H1 (cell line): Measurements from ENCODE around the gene UCKL1. TPM values are rescaled to one million over a fixed set of nuclear protein-coding genes. Genes with fewer than 3 reads are reported as not detected.

Source experiments
- CTCF ChIA-PET: fragments of 300-600 bp; sonication (Branson Sonifier 250); formaldehyde crosslinking; loops from one replicate; lab custom pipeline; 2021; ENCODE audit not compliant: partially characterized antibody; lab: Charles Lee
- POLR2A ChIA-PET: fragments of 300-600 bp; sonication (Branson Sonifier 250); formaldehyde crosslinking; loops from one replicate; lab custom pipeline; 2021; ENCODE audit warnings: inconsistent platforms; ENCODE audit not compliant: partially characterized antibody; lab: Charles Lee
- DNase-seq, 2 experiments: peaks; one replicate each; pipeline versions ENCODE4 v3.0.0 to v3.0.0-alpha.2; 2010 to 2022; ENCODE audit warnings: low spot score in 2 of 2, low read depth in 1 of 2, mixed read lengths in 1 of 2
- FAIRE-seq: peaks from 2 replicates; lab custom pipeline; 2011; peaks lifted over from hg19 to GRCh38; lab: Jason Lieb, UNC
- H2AFZ ChIP-seq: 2 replicates; pipeline ENCODE4 v1.8.1; 2012; ENCODE audit warnings: low read length, inconsistent platforms
- H2AK5ac ChIP-seq: 2 replicates; pipeline ENCODE4 v1.6.1; 2013; ENCODE audit warnings: low read depth, low read length
- H2BK120ac ChIP-seq: replicated peaks from 2 replicates; pipeline ENCODE3; 2013; ENCODE audit warnings: low read depth, low read length, inconsistent platforms
- H2BK12ac ChIP-seq: 2 replicates; pipeline ENCODE4 v1.6.1; 2013; ENCODE audit warnings: low read depth, low read length
- H2BK15ac ChIP-seq: 2 replicates; pipeline ENCODE4 v1.6.1; 2013; ENCODE audit warnings: low read length
- H2BK20ac ChIP-seq: 2 replicates; pipeline ENCODE4 v1.6.1; 2013; ENCODE audit warnings: low read length
- H2BK5ac ChIP-seq: 2 replicates; pipeline ENCODE4 v1.6.1; 2013; ENCODE audit warnings: low read depth, low read length
- H3K14ac ChIP-seq: 2 replicates; pipeline ENCODE4 v1.6.1; 2013; ENCODE audit warnings: inconsistent platforms; ENCODE audit not compliant: insufficient read length
- H3K18ac ChIP-seq: 2 replicates; pipeline ENCODE4 v1.6.1; 2013; ENCODE audit warnings: low read length; ENCODE audit errors: extremely low read depth
- H3K23ac ChIP-seq: 2 replicates; pipeline ENCODE4 v1.6.1; 2013; ENCODE audit warnings: inconsistent platforms; ENCODE audit not compliant: insufficient read length
- H3K23me2 ChIP-seq: 2 replicates; pipeline ENCODE4 v1.6.1; 2013; ENCODE audit warnings: low read depth, low read length
- H3K27ac ChIP-seq: 2 replicates; pipeline ENCODE4 v1.6.1; 2011; ENCODE audit warnings: low read depth, low read length, inconsistent platforms
- H3K27me3 ChIP-seq, 4 experiments: replicated peaks in 1 of 4; 1 replicate in 1 of 4; 2 replicates in 3 of 4; pipeline versions ENCODE4 v1.6.1 to v1.8.1; 2011 to 2013; ENCODE audit warnings: low read length in 3 of 4, mild to moderate bottlenecking in 3 of 4, inconsistent platforms in 2 of 4, mixed read lengths in 2 of 4, moderate library complexity in 1 of 4; ENCODE audit not compliant: control insufficient read depth in 3 of 4, insufficient read depth in 3 of 4; ENCODE audit errors: extremely low read depth in 1 of 4
- H3K36me3 ChIP-seq, 4 experiments: 2 replicates each; pipeline versions ENCODE4 v1.6.1 to v1.8.1; 2011 to 2013; ENCODE audit warnings: mild to moderate bottlenecking in 4 of 4, low read length in 3 of 4, moderate library complexity in 2 of 4, control low read depth in 1 of 4, inconsistent platforms in 1 of 4; ENCODE audit not compliant: insufficient read depth in 4 of 4, control insufficient read depth in 2 of 4
- H3K4ac ChIP-seq: replicated peaks from 2 replicates; pipeline ENCODE3; 2013; ENCODE audit warnings: low read length, low read depth, mixed read lengths, inconsistent platforms; ENCODE audit not compliant: insufficient read length
- H3K4me1 ChIP-seq, 4 experiments: replicated peaks in 1 of 4; 1 replicate in 1 of 4; 2 replicates in 3 of 4; pipeline versions ENCODE4 v1.6.1 to v1.8.1; 2011 to 2013; ENCODE audit warnings: low read length in 3 of 4, inconsistent platforms in 2 of 4, mixed read lengths in 1 of 4; ENCODE audit not compliant: insufficient read depth in 4 of 4, control insufficient read depth in 3 of 4
- H3K4me2 ChIP-seq, 2 experiments: 2 replicates each; pipeline versions ENCODE4 v1.6.1 to v1.8.1; 2011 to 2013; ENCODE audit warnings: low read depth in 2 of 2, low read length in 2 of 2, control low read depth in 1 of 2, inconsistent platforms in 1 of 2, mild to moderate bottlenecking in 1 of 2; ENCODE audit not compliant: insufficient read depth in 1 of 2
- H3K4me3 ChIP-seq, 4 experiments: fragments of 200-600, 300-600 bp in 1 of 4; sonication (generic), shearing (Covaris generic), sonication (Bioruptor Twin) in 1 of 4; 2 replicates each; pipeline versions ENCODE4 v1.5.1 to v1.8.1; 2011 to 2016; ENCODE audit warnings: low read length in 4 of 4, low read depth in 3 of 4, control low read depth in 2 of 4, inconsistent platforms in 2 of 4, mild to moderate bottlenecking in 2 of 4, mixed read lengths in 1 of 4, moderate library complexity in 1 of 4; ENCODE audit not compliant: insufficient read depth in 2 of 4; ENCODE audit errors: extremely low read depth in 1 of 4
- H3K56ac ChIP-seq: replicated peaks from 2 replicates; pipeline ENCODE3; 2013; ENCODE audit warnings: low read depth, mild to moderate bottlenecking, mixed read lengths, low read length, inconsistent platforms; ENCODE audit not compliant: insufficient read length
- H3K79me1 ChIP-seq: 2 replicates; pipeline ENCODE4 v1.6.1; 2013; ENCODE audit warnings: low read depth, low read length, control low read depth
- H3K79me2 ChIP-seq, 2 experiments: 2 replicates each; pipeline versions ENCODE4 v1.6.1 to v1.8.1; 2012 to 2013; ENCODE audit warnings: low read length in 2 of 2, mild to moderate bottlenecking in 2 of 2, inconsistent platforms in 1 of 2; ENCODE audit not compliant: insufficient read depth in 2 of 2, control insufficient read depth in 1 of 2
- H3K9ac ChIP-seq, 4 experiments: replicated peaks in 1 of 4; 1 replicate in 1 of 4; 2 replicates in 3 of 4; pipeline versions ENCODE4 v1.6.1 to v1.8.1; 2011 to 2013; ENCODE audit warnings: low read depth in 3 of 4, low read length in 3 of 4, control low read depth in 2 of 4, mild to moderate bottlenecking in 2 of 4, moderate library complexity in 2 of 4, inconsistent platforms in 1 of 4; ENCODE audit errors: extremely low read depth in 1 of 4
- H3K9me3 ChIP-seq, 2 experiments: 2 replicates each; pipeline versions ENCODE4 v1.6.1 to v1.8.1; 2012 to 2013; ENCODE audit warnings: mild to moderate bottlenecking in 2 of 2, moderate library complexity in 2 of 2, control low read depth in 1 of 2, inconsistent platforms in 1 of 2, low read depth in 1 of 2, low read length in 1 of 2, mixed read lengths in 1 of 2; ENCODE audit not compliant: insufficient read depth in 2 of 2
- H4K20me1 ChIP-seq, 2 experiments: replicated peaks in 1 of 2; 2 replicates each; pipeline versions ENCODE3 to v1.8.1; 2011 to 2013; ENCODE audit warnings: inconsistent platforms in 2 of 2, low read length in 2 of 2, mild to moderate bottlenecking in 1 of 2; ENCODE audit not compliant: insufficient read depth in 2 of 2, control insufficient read depth in 1 of 2
- H4K5ac ChIP-seq: 2 replicates; pipeline ENCODE4 v1.6.1; 2013; ENCODE audit warnings: low read length, low read depth, mixed read lengths, inconsistent platforms; ENCODE audit not compliant: insufficient read length
- H4K8ac ChIP-seq: 2 replicates; pipeline ENCODE4 v1.8.0; 2013; ENCODE audit warnings: mild to moderate bottlenecking, moderate library complexity, low read length, inconsistent platforms; ENCODE audit not compliant: insufficient read depth; ENCODE audit errors: extremely low read depth
- H4K91ac ChIP-seq: replicated peaks from 2 replicates; pipeline ENCODE3; 2013; ENCODE audit warnings: low read length, mixed read lengths, inconsistent platforms; ENCODE audit not compliant: insufficient read length
- ASH2L ChIP-seq: fragments of 200-600, 300-600 bp; sonication (generic); IDR thresholded peaks from one replicate; pipeline ENCODE4 v1.7.1; 2017; ENCODE audit warnings: low read length
- BCL11A ChIP-seq, 2 experiments: IDR thresholded peaks; one replicate each; pipeline ENCODE4 v1.6.1; 2011; ENCODE audit warnings: low read depth in 2 of 2, low read length in 2 of 2, mild to moderate bottlenecking in 2 of 2
- BRCA1 ChIP-seq: IDR thresholded peaks from 2 replicates; pipeline ENCODE4 v1.6.1; 2012; ENCODE audit warnings: low read depth, low read length, improper control_type of control experiment
- CTCF ChIP-seq, 3 experiments: IDR thresholded peaks; 1 replicate in 2 of 3; 2 replicates in 1 of 3; pipeline versions ENCODE4 v1.5.1 to v1.6.1; 2011; ENCODE audit warnings: low read length in 3 of 3, mild to moderate bottlenecking in 3 of 3, inconsistent platforms in 2 of 3, low read depth in 1 of 3, moderate library complexity in 1 of 3; ENCODE audit not compliant: insufficient read depth in 1 of 3; ENCODE audit errors: control extremely low read depth in 1 of 3
- EZH2 ChIP-seq: fragments of 200-600 bp; sonication (generic); IDR thresholded peaks from 2 replicates; pipeline ENCODE4 v1.7.1; 2012; ENCODE audit warnings: low read depth, mild to moderate bottlenecking, moderate library complexity, low read length, inconsistent platforms; ENCODE audit not compliant: severe bottlenecking
- KDM4A ChIP-seq: IDR thresholded peaks from one replicate; pipeline ENCODE4 v1.7.1; 2012; ENCODE audit warnings: low read depth, mild to moderate bottlenecking, moderate library complexity, low read length, inconsistent platforms; ENCODE audit not compliant: severe bottlenecking
- POLR2A ChIP-seq, 2 experiments: IDR thresholded peaks; 1 replicate in 1 of 2; 2 replicates in 1 of 2; pipeline ENCODE4 v1.6.1; 2011; ENCODE audit warnings: low read depth in 2 of 2, low read length in 2 of 2, mild to moderate bottlenecking in 2 of 2; ENCODE audit errors: control extremely low read depth in 1 of 2
- RAD21 ChIP-seq, 2 experiments: IDR thresholded peaks in 1 of 2; conservative IDR thresholded peaks in 1 of 2; 2 replicates each; pipeline ENCODE4 v1.6.1; 2011; ENCODE audit warnings: low read depth in 2 of 2, low read length in 2 of 2, improper control_type of control experiment in 1 of 2, inconsistent platforms in 1 of 2, mild to moderate bottlenecking in 1 of 2, moderate library complexity in 1 of 2
- TCF12 ChIP-seq: IDR thresholded peaks from 2 replicates; pipeline ENCODE4 v1.6.1; 2011; ENCODE audit warnings: low read depth, mild to moderate bottlenecking, low read length
- WGBS, 2 experiments: shearing (Covaris generic) in 1 of 2; methylation state at CpG; one replicate each; pipeline versions ENCODE4 v1.1.6 to v1.1.7; 2013 to 2015; ENCODE audit warnings: low lambda C conversion rate in 2 of 2, mixed read lengths in 2 of 2, inconsistent platforms in 1 of 2, low coverage in 1 of 2, missing lambda C conversion rate in 1 of 2; ENCODE audit not compliant: insufficient replicate concordance in 2 of 2, insufficient coverage in 1 of 2, insufficient read length in 1 of 2; ENCODE audit errors: extremely low coverage in 1 of 2, missing lambda C conversion rate in 1 of 2; 5-methylcytosine and 5-hydroxymethylcytosine counted together
- polyA plus RNA-seq, 7 experiments: library from polyadenylated mRNA; depleted of rRNA in 3 of 7; stranded (reverse) in 5 of 7; unstranded in 2 of 7; fragments of >200 nt in 5 of 7; fragments of 200-250 nt in 2 of 7; gene quantifications; 1 replicate in 5 of 7; 2 replicates in 1 of 7; 4 replicates in 1 of 7; pipeline versions ENCODE4 v1.2.1 to v1.2.3, GENCODE V29; 2011 to 2013; ENCODE audit warnings: missing spikeins in 2 of 7, mixed read lengths in 2 of 7
- total RNA-seq: library from RNA; stranded (reverse); fragmentation: NEBNext Ultra II Directional; extraction: Animal tissue kit (Norgen Biotek cat#: 25700); gene quantifications from 2 replicates; pipeline ENCODE4 v1.2.1, GENCODE V29; 2021

Gene UCKL1
- total and polyA plus RNA-seq, 2 of the 8 experiments (the other 6 are each of a cell fraction or from before 2014, with no cell fraction given) = 36.5 to 91.2 TPM

- H3K56ac ChIP-seq = no peak overlapping the region
- no peak overlapping the region; the same call in 1 of the 2 replicates for H2BK12ac ChIP-seq
- 0 out of 2 replicates have a peak, but pooled peaks cover 2% of the 10 kb centered on the region for H3K79me1 ChIP-seq
- no peak overlapping the region for H4K5ac ChIP-seq
- no peak overlapping the region for H3K4me3 ChIP-seq
- no peak overlapping the region for H2AK5ac ChIP-seq
- DNase-seq (peak in 1 of 2 experiments; percentile 80), FAIRE-seq (no peak)
- H3K23ac ChIP-seq = no peak overlapping the region
- peaks cover 0 to 6% (median under 1%) of the 10 kb centered on the region in 4 experiments; a peak in 3 of 7 replicates for H3K4me1 ChIP-seq
- 91% methylated on average over 37 of the region's 37 CpGs; no CpG with 5 or more reads in 1 of the 2 experiments for WGBS, 2 experiments
- H3K23me2 ChIP-seq = peaks cover 2% of the 10 kb centered on the region; the same call in 1 of the 2 replicates
- CTCF ChIA-PET = interaction anchor here (0.6 to 7.7 kb wide), 24 partner anchors 9 to 1000 kb away, joined by 3 to 58 read pairs (median 4); partner anchors contain the start of genes PRPF6 and SAMD10
- no peak overlapping the region for H2BK5ac ChIP-seq
- no peak overlapping the region for H3K4me2 ChIP-seq
- no peak overlapping the region for H3K18ac ChIP-seq
- no peak overlapping the region for H3K14ac ChIP-seq
- H2BK15ac ChIP-seq = no peak overlapping the region
- no peak overlapping the region for H3K4ac ChIP-seq
- no peaks in the 10 kb centered on the region for H3K9me3 ChIP-seq
- POLR2A ChIA-PET = interaction anchor here (0.9 to 1.4 kb wide), 4 partner anchors 10 to 196 kb away, joined by 3 to 7 read pairs (median 4); partner anchors contain the start of gene TPD52L2
- H3K79me2 ChIP-seq = no peaks in the 10 kb centered on the region
- H3K27ac ChIP-seq = no peak overlapping the region
- no peak overlapping the region for H2BK20ac ChIP-seq
- no peak overlapping the region for H2AFZ ChIP-seq
- peaks cover 2 to 12% (median 9%) of the 10 kb centered on the region in 4 experiments; a peak in 4 of 8 replicates for H3K36me3 ChIP-seq
- no peak overlapping the region for H2BK120ac ChIP-seq
- peaks cover 8 to 14% of the 10 kb centered on the region in 2 experiments for H4K20me1 ChIP-seq
- no peak overlapping the region for H4K91ac ChIP-seq
- H3K9ac ChIP-seq = no peak overlapping the region
- no peak overlapping the region for H4K8ac ChIP-seq
- no peaks in the 10 kb centered on the region for H3K27me3 ChIP-seq
- no peak for TF ChIP-seq ASH2L
- TF ChIP-seq RAD21 (IDR thresholded peaks at IDR 0.05 in 1 of 2, conservative IDR thresholded peaks at IDR 0.05 in 1 of 2; ENCODE audit: low read depth in 2 of 2, low read length in 2 of 2) = peak; percentile 42 to 52; a peak in 3 of 4 replicates
- TF ChIP-seq EZH2 = no peak
- no peak for TF ChIP-seq BRCA1
- peak; percentile 61 to 79 (median 76) for TF ChIP-seq CTCF (IDR thresholded peaks at IDR 0.05; ENCODE audit: control extremely low read depth in 1 of 3, insufficient read depth in 1 of 3, low read depth in 1 of 3, low read length in 3 of 3)
- no peak for TF ChIP-seq TCF12
- no peak for TF ChIP-seq BCL11A (IDR thresholded peaks at IDR 0.05; ENCODE audit: low read depth in 2 of 2, low read length in 2 of 2)
- TF ChIP-seq KDM4A = no peak
- TF ChIP-seq POLR2A (IDR thresholded peaks at IDR 0.05; ENCODE audit: control extremely low read depth in 1 of 2, low read depth in 2 of 2, low read length in 2 of 2) = no peak
Measured at GRCh38 chr20:63934271-63935068, 21.7 kb downstream of the UCKL1 start.
